HEK293 (cell line): ENCODE data around the gene ST3GAL5.

Experiments
- BCL11A ChIP-seq: fragments of 450-650 bp; formaldehyde crosslinking; IDR thresholded peaks from 2 replicates; pipeline ENCODE4 v1.5.1; 2016; ENCODE audit warnings: low read depth, missing biosample characterization, missing genetic modification characterization
- HOXA7 ChIP-seq: sonication (generic); formaldehyde crosslinking; IDR thresholded peaks from 2 replicates; pipeline ENCODE4 v1.8.1; 2022; ENCODE audit warnings: missing genetic modification reagents, borderline replicate concordance
- REPIN1 ChIP-seq: fragments of 450-650 bp; formaldehyde crosslinking; IDR thresholded peaks from 2 replicates; pipeline ENCODE4 v1.5.1; 2017; ENCODE audit warnings: missing biosample characterization, missing genetic modification characterization, low read depth
- SP3 ChIP-seq: fragments of 450-650 bp; formaldehyde crosslinking; IDR thresholded peaks from 2 replicates; pipeline ENCODE4 v1.5.1; 2016; ENCODE audit warnings: missing biosample characterization, missing genetic modification characterization
- ZNF140 ChIP-seq: fragments of 450-650 bp; formaldehyde crosslinking; IDR thresholded peaks from 2 replicates; pipeline ENCODE4 v1.5.1; 2016; ENCODE audit warnings: missing biosample characterization, missing genetic modification characterization
- ZNF146 ChIP-seq: fragments of 450-650 bp; formaldehyde crosslinking; IDR thresholded peaks from 2 replicates; pipeline ENCODE4 v1.5.1; 2016; ENCODE audit warnings: missing biosample characterization, missing genetic modification characterization
- ZNF184 ChIP-seq: fragments of 450-650 bp; IDR thresholded peaks from 2 replicates; pipeline ENCODE4 v1.5.1; 2018; ENCODE audit warnings: missing biosample characterization, mild to moderate bottlenecking, missing genetic modification characterization
- ZNF214 ChIP-seq: fragments of 450-650 bp; formaldehyde crosslinking; IDR thresholded peaks from 2 replicates; pipeline ENCODE4 v1.5.1; 2017; ENCODE audit warnings: missing biosample characterization, mild to moderate bottlenecking, missing genetic modification characterization, borderline replicate concordance
- ZNF280D ChIP-seq: fragments of 450-650 bp; formaldehyde crosslinking; IDR thresholded peaks from 2 replicates; pipeline ENCODE4 v1.5.1; 2016; ENCODE audit warnings: missing biosample characterization, missing genetic modification characterization
- ZNF394 ChIP-seq: fragments of 450-650 bp; formaldehyde crosslinking; IDR thresholded peaks from 2 replicates; pipeline ENCODE4 v1.5.1; 2016; ENCODE audit warnings: missing biosample characterization, missing genetic modification characterization, mild to moderate bottlenecking, moderate library complexity, borderline replicate concordance
- ZNF560 ChIP-seq: fragments of 450-650 bp; formaldehyde crosslinking; IDR thresholded peaks from 2 replicates; pipeline ENCODE4 v1.5.1; 2017; ENCODE audit warnings: missing biosample characterization, missing genetic modification characterization, borderline replicate concordance
- ZNF596 ChIP-seq: fragments of 450-650 bp; IDR thresholded peaks from 2 replicates; pipeline ENCODE4 v1.5.0; 2018; ENCODE audit warnings: missing biosample characterization, mild to moderate bottlenecking, missing genetic modification characterization, moderate library complexity
- ZNF704 ChIP-seq: fragments of 450-650 bp; formaldehyde crosslinking; IDR thresholded peaks from 2 replicates; pipeline ENCODE4 v1.5.1; 2016; ENCODE audit warnings: missing biosample characterization, missing genetic modification characterization
- ZNF776 ChIP-seq: fragments of 450-650 bp; formaldehyde crosslinking; IDR thresholded peaks from 2 replicates; pipeline ENCODE4 v1.5.0; 2017; ENCODE audit warnings: missing biosample characterization, missing genetic modification characterization, borderline replicate concordance
- ZNF792 ChIP-seq: fragments of 450-650 bp; formaldehyde crosslinking; IDR thresholded peaks from 2 replicates; pipeline ENCODE4 v1.5.1; 2016; ENCODE audit warnings: missing biosample characterization, missing genetic modification characterization
- TF ChIP-seq, protein P1 (sequence below): IDR thresholded peaks from 2 replicates; pipeline ENCODE4 v1.6.1; 2011; ENCODE audit warnings: mild to moderate bottlenecking, low read depth, low read length, borderline replicate concordance
- TF ChIP-seq, protein P2 (sequence below): fragments of 450-650 bp; formaldehyde crosslinking; IDR thresholded peaks from 2 replicates; pipeline ENCODE4 v1.5.1; 2016; ENCODE audit warnings: missing biosample characterization, missing genetic modification characterization, borderline replicate concordance
- TF ChIP-seq, protein P3 (sequence below): fragments of 450-650 bp; formaldehyde crosslinking; IDR thresholded peaks from 2 replicates; pipeline ENCODE4 v1.5.1; 2017; ENCODE audit warnings: missing biosample characterization, missing genetic modification characterization
- TF ChIP-seq, protein P4 (sequence below): fragments of 450-650 bp; formaldehyde crosslinking; conservative IDR thresholded peaks from 2 replicates; pipeline ENCODE4 v1.5.1; 2016; ENCODE audit warnings: low read depth, missing biosample characterization, missing genetic modification characterization

Gene ST3GAL5

GRCh38 chr2:85888684-85889626, at the start of gene ST3GAL5 (continued):
- no peak for TF ChIP-seq ZNF214 (tag by site-specific recombination)
- no peak for TF ChIP-seq ZNF140 (tag by site-specific recombination)
- no peak for TF ChIP-seq ZNF776 (tag by site-specific recombination)
- peak; percentile 44 for TF ChIP-seq SP3 (tag by site-specific recombination)
- no peak for TF ChIP-seq ZNF394 (tag by site-specific recombination)
- no peak for TF ChIP-seq ZNF792 (tag by site-specific recombination)
- no peak for TF ChIP-seq ZNF184
- TF ChIP-seq, protein P1, sequence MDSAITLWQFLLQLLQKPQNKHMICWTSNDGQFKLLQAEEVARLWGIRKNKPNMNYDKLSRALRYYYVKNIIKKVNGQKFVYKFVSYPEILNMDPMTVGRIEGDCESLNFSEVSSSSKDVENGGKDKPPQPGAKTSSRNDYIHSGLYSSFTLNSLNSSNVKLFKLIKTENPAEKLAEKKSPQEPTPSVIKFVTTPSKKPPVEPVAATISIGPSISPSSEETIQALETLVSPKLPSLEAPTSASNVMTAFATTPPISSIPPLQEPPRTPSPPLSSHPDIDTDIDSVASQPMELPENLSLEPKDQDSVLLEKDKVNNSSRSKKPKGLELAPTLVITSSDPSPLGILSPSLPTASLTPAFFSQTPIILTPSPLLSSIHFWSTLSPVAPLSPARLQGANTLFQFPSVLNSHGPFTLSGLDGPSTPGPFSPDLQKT = no peak
- TF ChIP-seq ZNF146 (tag by site-specific recombination) = no peak
- no peak for TF ChIP-seq ZNF596
- no peak for TF ChIP-seq ZNF704
- TF ChIP-seq HOXA7 (CRISPR knock-in tag) = no peak
- no peak for TF ChIP-seq ZNF280D (tag by site-specific recombination)
- TF ChIP-seq, protein P2, sequence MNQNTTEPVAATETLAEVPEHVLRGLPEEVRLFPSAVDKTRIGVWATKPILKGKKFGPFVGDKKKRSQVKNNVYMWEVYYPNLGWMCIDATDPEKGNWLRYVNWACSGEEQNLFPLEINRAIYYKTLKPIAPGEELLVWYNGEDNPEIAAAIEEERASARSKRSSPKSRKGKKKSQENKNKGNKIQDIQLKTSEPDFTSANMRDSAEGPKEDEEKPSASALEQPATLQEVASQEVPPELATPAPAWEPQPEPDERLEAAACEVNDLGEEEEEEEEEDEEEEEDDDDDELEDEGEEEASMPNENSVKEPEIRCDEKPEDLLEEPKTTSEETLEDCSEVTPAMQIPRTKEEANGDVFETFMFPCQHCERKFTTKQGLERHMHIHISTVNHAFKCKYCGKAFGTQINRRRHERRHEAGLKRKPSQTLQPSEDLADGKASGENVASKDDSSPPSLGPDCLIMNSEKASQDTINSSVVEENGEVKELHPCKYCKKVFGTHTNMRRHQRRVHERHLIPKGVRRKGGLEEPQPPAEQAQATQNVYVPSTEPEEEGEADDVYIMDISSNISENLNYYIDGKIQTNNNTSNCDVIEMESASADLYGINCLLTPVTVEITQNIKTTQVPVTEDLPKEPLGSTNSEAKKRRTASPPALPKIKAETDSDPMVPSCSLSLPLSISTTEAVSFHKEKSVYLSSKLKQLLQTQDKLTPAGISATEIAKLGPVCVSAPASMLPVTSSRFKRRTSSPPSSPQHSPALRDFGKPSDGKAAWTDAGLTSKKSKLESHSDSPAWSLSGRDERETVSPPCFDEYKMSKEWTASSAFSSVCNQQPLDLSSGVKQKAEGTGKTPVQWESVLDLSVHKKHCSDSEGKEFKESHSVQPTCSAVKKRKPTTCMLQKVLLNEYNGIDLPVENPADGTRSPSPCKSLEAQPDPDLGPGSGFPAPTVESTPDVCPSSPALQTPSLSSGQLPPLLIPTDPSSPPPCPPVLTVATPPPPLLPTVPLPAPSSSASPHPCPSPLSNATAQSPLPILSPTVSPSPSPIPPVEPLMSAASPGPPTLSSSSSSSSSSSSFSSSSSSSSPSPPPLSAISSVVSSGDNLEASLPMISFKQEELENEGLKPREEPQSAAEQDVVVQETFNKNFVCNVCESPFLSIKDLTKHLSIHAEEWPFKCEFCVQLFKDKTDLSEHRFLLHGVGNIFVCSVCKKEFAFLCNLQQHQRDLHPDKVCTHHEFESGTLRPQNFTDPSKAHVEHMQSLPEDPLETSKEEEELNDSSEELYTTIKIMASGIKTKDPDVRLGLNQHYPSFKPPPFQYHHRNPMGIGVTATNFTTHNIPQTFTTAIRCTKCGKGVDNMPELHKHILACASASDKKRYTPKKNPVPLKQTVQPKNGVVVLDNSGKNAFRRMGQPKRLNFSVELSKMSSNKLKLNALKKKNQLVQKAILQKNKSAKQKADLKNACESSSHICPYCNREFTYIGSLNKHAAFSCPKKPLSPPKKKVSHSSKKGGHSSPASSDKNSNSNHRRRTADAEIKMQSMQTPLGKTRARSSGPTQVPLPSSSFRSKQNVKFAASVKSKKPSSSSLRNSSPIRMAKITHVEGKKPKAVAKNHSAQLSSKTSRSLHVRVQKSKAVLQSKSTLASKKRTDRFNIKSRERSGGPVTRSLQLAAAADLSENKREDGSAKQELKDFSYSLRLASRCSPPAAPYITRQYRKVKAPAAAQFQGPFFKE (tag by site-specific recombination) = no peak
- TF ChIP-seq ZNF560 (tag by site-specific recombination) = no peak
- TF ChIP-seq, protein P3, sequence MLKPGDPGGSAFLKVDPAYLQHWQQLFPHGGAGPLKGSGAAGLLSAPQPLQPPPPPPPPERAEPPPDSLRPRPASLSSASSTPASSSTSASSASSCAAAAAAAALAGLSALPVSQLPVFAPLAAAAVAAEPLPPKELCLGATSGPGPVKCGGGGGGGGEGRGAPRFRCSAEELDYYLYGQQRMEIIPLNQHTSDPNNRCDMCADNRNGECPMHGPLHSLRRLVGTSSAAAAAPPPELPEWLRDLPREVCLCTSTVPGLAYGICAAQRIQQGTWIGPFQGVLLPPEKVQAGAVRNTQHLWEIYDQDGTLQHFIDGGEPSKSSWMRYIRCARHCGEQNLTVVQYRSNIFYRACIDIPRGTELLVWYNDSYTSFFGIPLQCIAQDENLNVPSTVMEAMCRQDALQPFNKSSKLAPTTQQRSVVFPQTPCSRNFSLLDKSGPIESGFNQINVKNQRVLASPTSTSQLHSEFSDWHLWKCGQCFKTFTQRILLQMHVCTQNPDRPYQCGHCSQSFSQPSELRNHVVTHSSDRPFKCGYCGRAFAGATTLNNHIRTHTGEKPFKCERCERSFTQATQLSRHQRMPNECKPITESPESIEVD (tag by site-specific recombination) = no peak
- no peak for TF ChIP-seq REPIN1 (tag by site-specific recombination)
- TF ChIP-seq, protein P4, sequence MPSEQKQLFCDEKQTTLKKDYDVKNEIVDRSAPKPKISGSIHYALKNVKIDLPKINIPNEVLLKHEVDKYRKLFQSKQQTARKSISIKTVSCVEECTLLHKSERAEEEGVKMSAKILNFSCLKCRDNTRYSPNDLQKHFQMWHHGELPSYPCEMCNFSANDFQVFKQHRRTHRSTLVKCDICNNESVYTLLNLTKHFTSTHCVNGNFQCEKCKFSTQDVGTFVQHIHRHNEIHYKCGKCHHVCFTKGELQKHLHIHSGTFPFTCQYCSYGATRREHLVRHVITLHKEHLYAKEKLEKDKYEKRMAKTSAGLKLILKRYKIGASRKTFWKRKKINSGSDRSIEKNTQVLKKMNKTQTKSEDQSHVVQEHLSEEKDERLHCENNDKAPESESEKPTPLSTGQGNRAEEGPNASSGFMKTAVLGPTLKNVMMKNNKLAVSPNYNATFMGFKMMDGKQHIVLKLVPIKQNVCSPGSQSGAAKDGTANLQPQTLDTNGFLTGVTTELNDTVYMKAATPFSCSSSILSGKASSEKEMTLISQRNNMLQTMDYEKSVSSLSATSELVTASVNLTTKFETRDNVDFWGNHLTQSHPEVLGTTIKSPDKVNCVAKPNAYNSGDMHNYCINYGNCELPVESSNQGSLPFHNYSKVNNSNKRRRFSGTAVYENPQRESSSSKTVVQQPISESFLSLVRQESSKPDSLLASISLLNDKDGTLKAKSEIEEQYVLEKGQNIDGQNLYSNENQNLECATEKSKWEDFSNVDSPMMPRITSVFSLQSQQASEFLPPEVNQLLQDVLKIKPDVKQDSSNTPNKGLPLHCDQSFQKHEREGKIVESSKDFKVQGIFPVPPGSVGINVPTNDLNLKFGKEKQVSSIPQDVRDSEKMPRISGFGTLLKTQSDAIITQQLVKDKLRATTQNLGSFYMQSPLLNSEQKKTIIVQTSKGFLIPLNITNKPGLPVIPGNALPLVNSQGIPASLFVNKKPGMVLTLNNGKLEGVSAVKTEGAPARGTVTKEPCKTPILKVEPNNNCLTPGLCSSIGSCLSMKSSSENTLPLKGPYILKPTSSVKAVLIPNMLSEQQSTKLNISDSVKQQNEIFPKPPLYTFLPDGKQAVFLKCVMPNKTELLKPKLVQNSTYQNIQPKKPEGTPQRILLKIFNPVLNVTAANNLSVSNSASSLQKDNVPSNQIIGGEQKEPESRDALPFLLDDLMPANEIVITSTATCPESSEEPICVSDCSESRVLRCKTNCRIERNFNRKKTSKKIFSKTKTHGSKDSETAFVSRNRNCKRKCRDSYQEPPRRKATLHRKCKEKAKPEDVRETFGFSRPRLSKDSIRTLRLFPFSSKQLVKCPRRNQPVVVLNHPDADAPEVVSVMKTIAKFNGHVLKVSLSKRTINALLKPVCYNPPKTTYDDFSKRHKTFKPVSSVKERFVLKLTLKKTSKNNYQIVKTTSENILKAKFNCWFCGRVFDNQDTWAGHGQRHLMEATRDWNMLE (tag by site-specific recombination) = no peak
- no peak for TF ChIP-seq BCL11A (tag by site-specific recombination)
